ENCODE results near the gene RNF34.

The RNF34 gene

GRCh38 chr12:121397521-121397920, 2.4 kb upstream of the RNF34 start:
- TF ChIP-seq CTCF (conservative IDR thresholded peaks at IDR 0.05) = no peak
- no peak overlapping the region for H3K27ac ChIP-seq

GRCh38 chr12:121398355-121398754, 1.6 kb upstream of the RNF34 start:
- TF ChIP-seq CTCF (conservative IDR thresholded peaks at IDR 0.05) = no peak
- H3K27ac ChIP-seq = peak overlapping the region; percentile 97

GRCh38 chr12:121400332-121401139, 618 bp downstream of the RNF34 start:
- peak overlapping the region; percentile 97 for H3K27ac ChIP-seq

GRCh38 chr12:121403721-121404120, 3.8 kb downstream of the RNF34 start:
- no peak for TF ChIP-seq CTCF (conservative IDR thresholded peaks at IDR 0.05)
- H3K27ac ChIP-seq = peak overlapping the region; percentile 97

More at GRCh38 chr12:121400332-121401139, 618 bp downstream of the RNF34 start:
- no peak for TF ChIP-seq CTCF (conservative IDR thresholded peaks at IDR 0.05)

GRCh38 chr12:121404734-121405133, 4.8 kb downstream of the RNF34 start:
- no peak for TF ChIP-seq CTCF (conservative IDR thresholded peaks at IDR 0.05)
- H3K27ac ChIP-seq = peak overlapping the region; percentile 97

- TF ChIP-seq CTCF (conservative IDR thresholded peaks at IDR 0.05) = no peak
- H3K27ac ChIP-seq = peak overlapping the region; percentile 97
These were observed 5.3 kb downstream of the RNF34 start for GRCh38 chr12:121405211-121405610.

GRCh38 chr12:121413917-121414316, 14.0 kb downstream of the RNF34 start:
- peak overlapping the region; percentile 97 for H3K27ac ChIP-seq

More at GRCh38 chr12:121413917-121414316, 14.0 kb downstream of the RNF34 start:
- no peak for TF ChIP-seq CTCF (conservative IDR thresholded peaks at IDR 0.05)

Data from VCaP (cell line).